Liver (tissue), 3 donors: ENCODE data around the gene AOAH.

Experiments
- EGR1 ChIP-seq, 2 donors: IDR thresholded peaks; 2 replicates each; pipeline ENCODE4 v1.6.1; 2016 to 2018; ENCODE audit warnings: antibody characterized with exemption in 2 of 2, low read depth in 2 of 2
- FOXA1 ChIP-seq: IDR thresholded peaks from 2 replicates; pipeline ENCODE4 v1.6.1; 2016; ENCODE audit warnings: antibody characterized with exemption
- HNF4G ChIP-seq: IDR thresholded peaks from 2 replicates; pipeline ENCODE4 v1.6.1; 2016; ENCODE audit warnings: antibody characterized with exemption
- JUND ChIP-seq, 2 donors: IDR thresholded peaks; 2 replicates each; pipeline ENCODE4 v1.6.1; 2016; ENCODE audit warnings: antibody characterized with exemption in 2 of 2
- RAD21 ChIP-seq, 2 donors: IDR thresholded peaks; 2 replicates each; pipeline ENCODE4 v1.6.1; 2016; ENCODE audit warnings: antibody characterized with exemption in 2 of 2, mild to moderate bottlenecking in 2 of 2
- SP1 ChIP-seq: IDR thresholded peaks from 2 replicates; pipeline ENCODE4 v1.6.1; 2018; ENCODE audit warnings: antibody characterized with exemption, mild to moderate bottlenecking
- TAF1 ChIP-seq: conservative IDR thresholded peaks from 2 replicates; pipeline ENCODE4 v1.6.1; 2016; ENCODE audit warnings: antibody characterized with exemption, mild to moderate bottlenecking
- YY1 ChIP-seq: IDR thresholded peaks from 2 replicates; pipeline ENCODE4 v1.6.1; 2016; ENCODE audit warnings: antibody characterized with exemption, mild to moderate bottlenecking
- TF ChIP-seq, protein P1 (sequence below): fragments of 150-350 bp; IDR thresholded peaks from 2 replicates; pipeline ENCODE4 v1.5.1; 2017; ENCODE audit warnings: improper control_type of control experiment, low read depth, low read length; ENCODE audit not compliant: missing input control
- TF ChIP-seq, protein P2 (sequence below): IDR thresholded peaks from 2 replicates; pipeline ENCODE4 v1.6.1; 2016; ENCODE audit warnings: antibody characterized with exemption
- TF ChIP-seq, protein P3 (sequence below): IDR thresholded peaks from 2 replicates; pipeline ENCODE4 v1.6.1; 2016; ENCODE audit warnings: antibody characterized with exemption, mild to moderate bottlenecking
- TF ChIP-seq, protein P4 (sequence below): IDR thresholded peaks from 2 replicates; pipeline ENCODE4 v1.6.1; 2016; ENCODE audit warnings: antibody characterized with exemption
- donor health status: healthy.
- donor health status: healthy.

GRCh38 chr7:36650320-36650719 is 74.0 kb downstream of the AOAH start:
- no peak for TF ChIP-seq SP1
- TF ChIP-seq, protein P1, sequence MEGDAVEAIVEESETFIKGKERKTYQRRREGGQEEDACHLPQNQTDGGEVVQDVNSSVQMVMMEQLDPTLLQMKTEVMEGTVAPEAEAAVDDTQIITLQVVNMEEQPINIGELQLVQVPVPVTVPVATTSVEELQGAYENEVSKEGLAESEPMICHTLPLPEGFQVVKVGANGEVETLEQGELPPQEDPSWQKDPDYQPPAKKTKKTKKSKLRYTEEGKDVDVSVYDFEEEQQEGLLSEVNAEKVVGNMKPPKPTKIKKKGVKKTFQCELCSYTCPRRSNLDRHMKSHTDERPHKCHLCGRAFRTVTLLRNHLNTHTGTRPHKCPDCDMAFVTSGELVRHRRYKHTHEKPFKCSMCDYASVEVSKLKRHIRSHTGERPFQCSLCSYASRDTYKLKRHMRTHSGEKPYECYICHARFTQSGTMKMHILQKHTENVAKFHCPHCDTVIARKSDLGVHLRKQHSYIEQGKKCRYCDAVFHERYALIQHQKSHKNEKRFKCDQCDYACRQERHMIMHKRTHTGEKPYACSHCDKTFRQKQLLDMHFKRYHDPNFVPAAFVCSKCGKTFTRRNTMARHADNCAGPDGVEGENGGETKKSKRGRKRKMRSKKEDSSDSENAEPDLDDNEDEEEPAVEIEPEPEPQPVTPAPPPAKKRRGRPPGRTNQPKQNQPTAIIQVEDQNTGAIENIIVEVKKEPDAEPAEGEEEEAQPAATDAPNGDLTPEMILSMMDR = no peak
- TF ChIP-seq TAF1 = no peak
- TF ChIP-seq, protein P2, sequence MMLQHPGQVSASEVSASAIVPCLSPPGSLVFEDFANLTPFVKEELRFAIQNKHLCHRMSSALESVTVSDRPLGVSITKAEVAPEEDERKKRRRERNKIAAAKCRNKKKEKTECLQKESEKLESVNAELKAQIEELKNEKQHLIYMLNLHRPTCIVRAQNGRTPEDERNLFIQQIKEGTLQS = no peak
- TF ChIP-seq, protein P3, sequence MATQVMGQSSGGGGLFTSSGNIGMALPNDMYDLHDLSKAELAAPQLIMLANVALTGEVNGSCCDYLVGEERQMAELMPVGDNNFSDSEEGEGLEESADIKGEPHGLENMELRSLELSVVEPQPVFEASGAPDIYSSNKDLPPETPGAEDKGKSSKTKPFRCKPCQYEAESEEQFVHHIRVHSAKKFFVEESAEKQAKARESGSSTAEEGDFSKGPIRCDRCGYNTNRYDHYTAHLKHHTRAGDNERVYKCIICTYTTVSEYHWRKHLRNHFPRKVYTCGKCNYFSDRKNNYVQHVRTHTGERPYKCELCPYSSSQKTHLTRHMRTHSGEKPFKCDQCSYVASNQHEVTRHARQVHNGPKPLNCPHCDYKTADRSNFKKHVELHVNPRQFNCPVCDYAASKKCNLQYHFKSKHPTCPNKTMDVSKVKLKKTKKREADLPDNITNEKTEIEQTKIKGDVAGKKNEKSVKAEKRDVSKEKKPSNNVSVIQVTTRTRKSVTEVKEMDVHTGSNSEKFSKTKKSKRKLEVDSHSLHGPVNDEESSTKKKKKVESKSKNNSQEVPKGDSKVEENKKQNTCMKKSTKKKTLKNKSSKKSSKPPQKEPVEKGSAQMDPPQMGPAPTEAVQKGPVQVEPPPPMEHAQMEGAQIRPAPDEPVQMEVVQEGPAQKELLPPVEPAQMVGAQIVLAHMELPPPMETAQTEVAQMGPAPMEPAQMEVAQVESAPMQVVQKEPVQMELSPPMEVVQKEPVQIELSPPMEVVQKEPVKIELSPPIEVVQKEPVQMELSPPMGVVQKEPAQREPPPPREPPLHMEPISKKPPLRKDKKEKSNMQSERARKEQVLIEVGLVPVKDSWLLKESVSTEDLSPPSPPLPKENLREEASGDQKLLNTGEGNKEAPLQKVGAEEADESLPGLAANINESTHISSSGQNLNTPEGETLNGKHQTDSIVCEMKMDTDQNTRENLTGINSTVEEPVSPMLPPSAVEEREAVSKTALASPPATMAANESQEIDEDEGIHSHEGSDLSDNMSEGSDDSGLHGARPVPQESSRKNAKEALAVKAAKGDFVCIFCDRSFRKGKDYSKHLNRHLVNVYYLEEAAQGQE = no peak
- TF ChIP-seq FOXA1 = no peak
- TF ChIP-seq RAD21 (IDR thresholded peaks at IDR 0.05) = no peak
- no peak for TF ChIP-seq HNF4G
- no peak for TF ChIP-seq EGR1 (IDR thresholded peaks at IDR 0.05; ENCODE audit: low read depth in 2 of 2)
- TF ChIP-seq JUND (IDR thresholded peaks at IDR 0.05) = no peak
- TF ChIP-seq, protein P4, sequence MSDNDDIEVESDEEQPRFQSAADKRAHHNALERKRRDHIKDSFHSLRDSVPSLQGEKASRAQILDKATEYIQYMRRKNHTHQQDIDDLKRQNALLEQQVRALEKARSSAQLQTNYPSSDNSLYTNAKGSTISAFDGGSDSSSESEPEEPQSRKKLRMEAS = no peak
- TF ChIP-seq YY1 = no peak
